HG02571 (cell line): ENCODE measurements around the gene CMTM3.
"Not testable (repeated sequence)": the region's sequence is repeated elsewhere in the genome, so short reads cannot be mapped to it uniquely, and the experiment has no call there.

Experiments used
- ATAC-seq: cut with Tn5 transposase; IDR thresholded peaks from one replicate; pipeline ENCODE4 v1.9.1; 2021; ENCODE audit warnings: mild to moderate bottlenecking, moderate library complexity; ENCODE audit not compliant: unreplicated experiment

CMTM3 gene

GRCh38 chr16:66581246-66581952 is 23.1 kb upstream of the CMTM3 start:
- no peak for ATAC-seq

- ATAC-seq: no peak
These were observed 18.8 kb upstream of the CMTM3 start for GRCh38 chr16:66585481-66586239.

- ATAC-seq: no peak
These were observed 16.5 kb upstream of the CMTM3 start for GRCh38 chr16:66587881-66588600.

GRCh38 chr16:66588981-66589713 is 15.4 kb upstream of the CMTM3 start:
- no peak for ATAC-seq

- no peak for ATAC-seq
These were observed 14.2 kb upstream of the CMTM3 start for GRCh38 chr16:66590322-66590721.

GRCh38 chr16:66591018-66591417 is 13.5 kb upstream of the CMTM3 start:
- no peak for ATAC-seq

- ATAC-seq: no peak
These were observed 12.3 kb upstream of the CMTM3 start for GRCh38 chr16:66592241-66592640.

GRCh38 chr16:66592814-66593213 is 11.7 kb upstream of the CMTM3 start:
- ATAC-seq: no peak

- ATAC-seq: no peak
These were observed 9.8 kb upstream of the CMTM3 start for GRCh38 chr16:66594739-66595138.

- not testable (repeated sequence) for ATAC-seq
These were observed 7.9 kb upstream of the CMTM3 start for GRCh38 chr16:66596559-66596958.

GRCh38 chr16:66596986-66597848 is 7.3 kb upstream of the CMTM3 start:
- ATAC-seq: no peak

- ATAC-seq: no peak
These were observed 6.4 kb upstream of the CMTM3 start for GRCh38 chr16:66598111-66598510.

GRCh38 chr16:66599726-66600125 is 4.8 kb upstream of the CMTM3 start:
- no peak for ATAC-seq

GRCh38 chr16:66600477-66600876 is 4.0 kb upstream of the CMTM3 start:
- no peak for ATAC-seq

- no peak for ATAC-seq
These were observed 3.0 kb upstream of the CMTM3 start for GRCh38 chr16:66601471-66601870.

- ATAC-seq: no peak
These were observed 748 bp upstream of the CMTM3 start for GRCh38 chr16:66603537-66604375.

GRCh38 chr16:66605177-66605978 is 874 bp downstream of the CMTM3 start:
- ATAC-seq: peak; percentile 11

GRCh38 chr16:66605979-66606751 is 1.7 kb downstream of the CMTM3 start:
- peak; percentile 37 for ATAC-seq
